COR-L47 (cell line): ENCODE data around the gene ZNF575.

Source experiments
- DNase-seq: peaks from one replicate; lab custom pipeline; 2025; lab: John Stamatoyannopoulos, UW

The ZNF575 gene

GRCh38 chr19:43532962-43533545 is at the start of gene ZNF575:
Gene ZNF575, plus strand, starts transcription at chr19:43533188. Its CDS starts 1,235 bp downstream, at chr19:43534423.
- peak; percentile 98 for DNase-seq

DNA sequence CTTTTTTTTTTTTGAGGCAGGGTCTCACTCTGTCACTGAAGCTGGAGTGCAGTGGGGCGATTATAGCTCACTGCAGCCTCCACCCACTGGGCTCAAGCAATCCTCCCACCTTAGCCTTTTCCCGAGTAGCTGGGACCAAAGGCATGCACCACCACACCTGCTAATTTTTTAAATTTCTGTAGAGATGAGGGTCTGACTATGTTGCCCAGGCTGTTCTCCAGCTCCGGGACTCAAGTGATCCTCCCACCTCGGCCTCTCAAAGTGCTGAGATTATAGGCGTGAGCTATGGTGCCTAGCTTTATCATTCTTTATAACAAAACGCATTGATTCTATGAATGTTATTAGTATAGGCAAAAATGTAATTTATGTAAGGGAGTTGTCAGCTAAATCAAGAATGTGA is 49.7 kb upstream of the ZNF575 start:
- no peak for DNase-seq

DNA sequence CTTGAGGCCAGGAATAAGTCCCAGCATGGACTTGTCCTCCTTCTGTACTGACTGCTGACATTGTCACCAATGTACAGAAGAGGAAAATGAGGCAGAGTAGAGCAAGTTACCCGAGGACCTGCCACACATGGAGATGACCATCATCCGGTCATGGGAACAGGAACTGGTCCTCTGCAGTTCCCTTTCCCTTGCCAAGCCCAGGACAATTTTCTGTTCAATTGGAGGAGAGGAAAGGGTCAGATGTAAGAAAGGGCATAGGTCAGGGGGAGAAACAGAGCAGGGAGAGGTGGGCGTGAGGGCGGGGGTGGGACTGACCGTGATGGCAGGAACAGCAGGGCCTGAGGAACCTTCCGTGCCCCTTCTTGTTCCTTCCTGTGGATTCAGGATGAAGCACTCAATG is 47.0 kb upstream of the ZNF575 start:
- DNase-seq = no peak

DNA sequence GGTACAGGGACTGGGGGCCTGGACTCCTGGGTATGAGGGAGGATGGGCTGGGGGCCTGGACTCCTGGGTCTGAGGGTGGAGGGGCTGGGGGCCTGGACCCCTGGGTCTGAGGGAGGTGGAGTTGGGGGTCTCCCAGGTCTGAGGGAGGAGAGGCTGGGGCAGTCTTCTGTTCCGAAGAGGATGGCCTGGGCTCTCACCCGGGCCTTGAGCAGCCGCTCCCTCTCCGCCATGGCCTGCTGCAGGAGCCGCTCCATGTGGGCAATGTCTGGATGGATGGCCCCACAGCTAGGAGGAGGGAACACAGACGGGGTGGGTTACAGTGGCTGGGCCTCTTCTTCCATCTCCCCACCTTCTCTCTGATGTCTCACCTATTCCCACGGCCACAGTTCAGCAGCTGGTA is 46.6 kb upstream of the ZNF575 start:
- DNase-seq = no peak

- no peak for DNase-seq
Observed at GRCh38 chr19:43488179-43488578, 44.8 kb upstream of the ZNF575 start.

DNA sequence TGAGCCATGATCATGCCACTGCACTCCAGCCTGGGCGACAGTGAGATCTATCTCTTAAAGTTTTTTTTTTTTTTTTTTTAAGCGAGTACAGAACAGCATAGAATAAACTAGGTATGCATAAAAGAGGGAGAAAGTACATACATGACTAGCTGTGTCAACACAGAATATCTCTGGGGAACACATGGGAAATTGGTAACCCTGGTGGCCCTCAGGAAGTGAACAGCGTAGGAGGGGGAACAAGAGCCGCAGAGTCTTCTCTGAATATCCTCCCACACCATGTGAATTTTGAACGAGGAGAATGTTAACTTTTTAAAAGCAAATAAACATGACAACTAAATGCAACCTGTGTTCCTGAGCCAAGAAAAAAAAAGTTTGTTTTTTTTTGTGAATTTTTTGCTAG is 43.7 kb upstream of the ZNF575 start:
- DNase-seq = no peak

DNA sequence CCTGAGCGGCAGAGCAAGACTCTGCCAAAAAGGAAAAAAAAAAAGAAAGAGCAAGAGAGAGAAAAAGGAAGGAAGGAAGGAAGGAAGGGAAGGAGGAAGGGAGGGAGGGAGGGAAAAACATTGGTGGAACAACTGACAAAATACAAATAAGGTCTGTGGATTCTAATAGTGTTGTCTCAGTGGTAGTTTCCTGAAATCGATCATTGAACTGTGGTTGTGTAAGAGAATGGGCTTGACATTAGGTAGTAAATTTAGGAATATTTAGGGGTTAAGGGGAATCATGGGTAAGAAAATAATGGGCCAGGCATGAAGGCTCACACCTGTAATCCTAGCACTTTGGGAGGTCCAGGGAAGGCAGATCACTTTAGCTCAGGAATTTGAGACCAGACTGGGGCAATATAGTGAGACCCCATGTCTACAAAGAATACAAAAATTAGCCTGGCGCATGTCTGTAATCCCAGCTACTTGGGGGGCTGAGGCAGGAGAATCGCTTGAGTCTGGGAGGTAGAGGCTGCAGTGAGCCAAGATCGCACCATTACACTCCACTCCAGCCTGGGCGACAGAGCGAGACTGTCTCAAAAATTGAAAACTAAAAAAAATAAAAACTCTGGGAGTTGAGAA is 42.9 kb upstream of the ZNF575 start:
- no peak for DNase-seq

DNA sequence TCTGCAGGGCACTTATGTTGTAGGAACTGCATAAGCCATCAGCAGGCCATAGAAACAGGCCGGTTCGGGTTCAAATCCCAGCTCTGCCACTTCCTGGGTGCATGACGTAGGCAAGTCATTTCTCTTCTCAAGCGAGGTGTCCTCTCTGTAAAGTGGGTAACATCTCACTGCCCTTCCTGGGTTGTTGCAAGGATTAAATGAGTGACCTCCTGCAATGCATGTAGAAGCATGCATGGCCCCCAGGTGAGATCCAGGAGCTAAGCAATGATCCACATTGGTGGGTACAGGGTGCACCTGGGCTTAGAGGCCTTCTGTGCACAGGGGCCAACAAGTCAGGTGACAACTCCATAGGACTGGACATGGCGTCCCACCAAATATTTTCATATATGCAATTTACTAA is 42.2 kb upstream of the ZNF575 start:
- no peak for DNase-seq

DNA sequence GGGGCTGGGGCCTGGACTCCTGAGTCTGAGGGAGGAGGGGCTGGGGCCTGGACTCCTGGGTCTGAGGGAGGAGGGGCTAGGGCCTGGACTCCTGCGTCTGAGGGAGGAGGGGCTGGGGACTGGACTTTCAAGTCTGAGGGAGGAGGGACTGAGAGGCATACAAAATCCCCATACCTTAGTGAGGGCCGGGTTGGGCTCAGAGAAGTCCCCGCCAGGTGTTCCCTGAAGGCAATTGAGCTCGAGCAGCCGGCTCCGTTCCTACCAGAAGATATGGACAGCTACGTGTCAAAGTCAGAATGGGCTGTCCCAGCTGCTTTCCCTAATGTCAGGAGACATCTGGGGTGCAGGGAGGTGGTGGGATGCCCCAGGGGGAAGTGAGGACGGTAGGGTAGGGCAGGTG is 37.9 kb upstream of the ZNF575 start:
- DNase-seq = no peak

DNA sequence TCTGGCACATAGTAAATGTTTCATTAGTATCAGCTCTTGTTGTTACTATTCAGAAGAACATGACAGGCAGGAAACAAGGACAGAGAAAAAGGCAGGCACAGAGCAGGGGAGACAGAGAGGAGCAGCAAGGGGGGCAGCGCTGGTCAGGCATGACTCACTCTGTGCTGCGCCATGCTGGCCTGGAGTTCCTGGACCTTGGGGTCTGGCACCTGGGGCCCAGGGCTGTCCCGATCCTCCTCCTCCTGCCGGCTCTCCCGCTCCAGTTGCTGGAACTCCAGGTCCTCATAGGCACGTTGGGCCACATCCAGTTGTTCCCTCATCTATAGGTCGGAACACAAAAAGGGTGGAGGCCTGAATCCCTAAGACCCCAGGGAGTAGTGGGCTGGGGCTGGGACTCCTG is 36.0 kb upstream of the ZNF575 start:
- no peak for DNase-seq

DNA sequence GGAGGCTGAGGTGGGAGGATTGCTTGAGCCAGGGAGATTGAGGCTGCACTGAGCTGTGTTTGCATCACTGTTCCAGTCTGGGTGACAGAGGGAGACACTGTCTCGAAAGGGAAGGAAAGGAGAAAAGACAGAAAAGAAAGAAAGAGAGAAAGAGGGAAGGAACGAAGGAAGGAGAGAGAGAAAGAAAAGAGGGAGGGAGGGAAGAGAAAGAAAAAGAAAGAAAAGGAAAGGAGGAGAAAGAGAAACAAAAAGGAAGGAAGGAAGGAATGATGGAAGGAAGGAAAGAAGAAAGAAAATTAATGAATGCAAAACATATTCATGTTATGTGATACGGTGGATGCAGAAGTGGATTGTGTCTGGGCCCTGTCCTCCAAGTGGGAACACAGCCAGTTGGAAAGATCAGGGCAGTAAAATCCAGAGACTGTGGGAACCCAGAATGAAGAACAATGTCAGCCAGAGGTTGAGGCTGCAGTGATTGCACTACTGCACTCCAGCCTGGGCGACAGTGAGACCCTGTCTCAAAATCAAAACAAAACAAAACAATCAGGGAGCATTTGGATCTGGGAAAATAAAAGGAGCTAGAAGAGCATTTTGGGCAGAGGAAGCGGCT is 34.6 kb upstream of the ZNF575 start:
- no peak for DNase-seq

DNA sequence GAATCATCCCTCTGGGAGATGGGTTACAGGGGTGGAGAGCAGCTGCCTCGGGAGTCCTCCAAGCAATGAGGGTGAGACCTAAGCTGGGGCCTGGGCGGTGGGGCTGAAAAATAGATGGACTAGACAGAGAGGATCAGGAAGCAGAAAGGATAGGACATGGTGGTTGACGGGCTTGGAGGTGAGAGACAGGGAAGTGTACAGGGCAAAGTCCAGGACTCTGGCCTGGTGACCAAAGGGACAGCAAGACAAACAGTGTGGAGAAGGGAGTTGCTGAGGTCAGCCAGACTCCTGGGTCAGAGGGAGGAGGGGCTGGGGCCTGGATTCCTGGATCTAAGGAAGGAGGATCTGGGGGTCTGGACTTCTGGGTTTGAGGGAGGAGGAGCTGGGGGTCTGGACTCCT is 33.9 kb upstream of the ZNF575 start:
- DNase-seq = no peak

- DNase-seq = no peak
Observed at GRCh38 chr19:43501661-43502418, 31.1 kb upstream of the ZNF575 start.

DNA sequence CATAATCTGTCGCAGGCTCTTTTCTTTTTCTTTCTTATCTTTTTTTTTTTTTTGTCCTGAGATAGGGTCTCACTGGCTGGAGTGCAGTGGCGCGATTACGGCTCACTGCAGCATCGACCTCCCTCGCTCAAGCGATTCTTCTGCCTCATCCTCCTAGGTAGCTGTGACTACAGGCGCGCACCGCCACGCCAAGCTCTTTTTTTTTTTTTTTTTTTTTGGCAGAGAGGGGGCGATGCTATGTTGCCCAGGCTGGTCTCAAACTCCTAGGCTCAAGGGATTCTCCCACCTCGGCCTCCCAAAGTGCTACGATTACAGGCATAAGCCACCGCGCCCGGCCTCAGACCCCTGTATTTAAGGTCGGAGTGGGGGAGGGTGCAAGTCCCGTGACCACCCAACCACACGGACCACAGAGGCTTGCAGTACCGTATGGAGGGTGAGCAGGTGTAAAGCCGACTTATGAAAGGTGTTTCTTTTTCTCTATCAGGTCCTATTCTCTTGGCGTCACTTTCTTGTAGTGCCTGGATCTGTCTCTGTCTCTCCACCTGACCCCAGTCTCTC is 30.5 kb upstream of the ZNF575 start:
- no peak for DNase-seq

GRCh38 chr19:43503501-43504425 is 29.2 kb upstream of the ZNF575 start:
- DNase-seq = peak; percentile 74

GRCh38 chr19:43504426-43505185 is 28.4 kb upstream of the ZNF575 start, which contains the start of gene PHLDB3:
Gene PHLDB3, minus strand, starts transcription at chr19:43504746. Its CDS starts 628 bp downstream, at chr19:43504118.
- peak; percentile 64 for DNase-seq

- no peak for DNase-seq
Observed at GRCh38 chr19:43505186-43505456, 27.9 kb upstream of the ZNF575 start.

DNA sequence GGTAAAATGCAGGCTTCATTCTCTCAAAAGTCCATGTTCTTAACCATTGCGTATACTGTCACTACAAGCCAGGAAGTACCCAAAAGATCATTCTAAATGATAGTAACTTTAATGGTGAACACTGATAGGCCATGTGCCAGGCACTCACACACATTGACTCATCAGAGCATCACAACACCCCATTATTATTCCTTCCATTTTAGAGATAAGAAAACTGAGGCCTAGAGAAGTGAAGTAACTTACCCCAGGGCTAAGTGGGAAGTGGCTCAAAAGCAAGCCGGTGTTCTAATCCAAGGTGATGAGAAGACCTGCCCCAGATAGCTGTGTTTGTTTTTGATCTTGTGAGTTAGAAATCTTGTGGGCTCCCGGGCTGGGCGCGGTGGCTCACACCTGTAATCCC is 27.0 kb upstream of the ZNF575 start:
- DNase-seq = no peak

GRCh38 chr19:43506629-43507028 is 26.4 kb upstream of the ZNF575 start:
- DNase-seq = no peak

- no peak for DNase-seq
Observed at GRCh38 chr19:43507880-43508279, 25.1 kb upstream of the ZNF575 start.

DNA sequence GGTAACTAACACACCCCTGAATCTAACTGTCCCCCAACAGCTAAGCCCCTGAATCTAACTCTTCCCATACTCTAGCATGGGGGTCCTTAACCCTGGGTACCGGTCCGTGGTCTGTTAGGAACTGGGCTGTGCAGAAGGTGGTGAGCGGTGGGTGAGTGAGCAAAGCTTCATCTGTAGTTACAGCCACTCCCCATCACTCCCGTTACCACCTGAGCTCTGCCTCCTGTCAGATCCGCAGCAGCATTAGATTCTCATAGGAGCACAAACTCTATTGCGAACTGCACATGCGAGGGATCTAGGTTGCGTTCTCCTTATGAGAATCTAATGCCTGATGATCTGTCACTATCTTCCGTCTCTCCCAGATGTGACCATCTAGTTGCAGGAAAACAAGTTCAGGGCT is 22.3 kb upstream of the ZNF575 start:
- no peak for DNase-seq
